Mucosa of descending colon (tissue), 3 donors: Measurements from ENCODE around the gene NEK4. TPM values are rescaled to one million over a fixed set of nuclear protein-coding genes. Genes with fewer than 3 reads are reported as not detected.
A peak's percentile ranks its signal among the peaks of the same experiment; 100 is the strongest.

ENCODE experiments used
- ATAC-seq: fragments of 200-7000 bp; cut with Tn5 transposase; one replicate; pipeline ENCODE4 v1.9.1; 2020; ENCODE audit warnings: mild to moderate bottlenecking, moderate library complexity
- DNase-seq, 3 donors: peaks; one replicate each; pipeline ENCODE4 v3.0.0-alpha.2; 2020
- H3K36me3 ChIP-seq: fragments of 200-600 bp; one replicate; pipeline ENCODE4 v1.8.0; 2021; ENCODE audit warnings: low read depth, mild to moderate bottlenecking
- H3K4me1 ChIP-seq: fragments of 200-600 bp; one replicate; pipeline ENCODE4 v1.8.0; 2021; ENCODE audit warnings: low read depth, mild to moderate bottlenecking
- H3K4me3 ChIP-seq: fragments of 200-600 bp; one replicate; pipeline ENCODE4 v1.8.0; 2021; ENCODE audit warnings: mild to moderate bottlenecking
- H3K9me3 ChIP-seq: fragments of 200-600 bp; one replicate; pipeline ENCODE4 v1.8.0; 2021; ENCODE audit warnings: mild to moderate bottlenecking
- intact Hi-C, 2 donors: fragments of 100-400 bp; cut with DNase I in 1 of 2; cut with micrococcal nuclease in 1 of 2; formaldehyde crosslinking; loops; one replicate each; pipeline versions ENCODE4 v1.11.0 to v1.11.1; 2022; cut with DNase I, micrococcal nuclease
- total RNA-seq, 3 donors: library from RNA; stranded (reverse); fragmentation: NEBNext Ultra II Directional in 2 of 3; extraction: Animal tissue kit (Norgen Biotek cat#: 25700) in 2 of 3; gene quantifications; one replicate each; pipeline versions ENCODE4 v1.2.1 to v1.2.4, GENCODE V29; 2021 to 2023
- TF ChIP-seq, protein P1 (sequence below): fragments of 200-600 bp; IDR thresholded peaks from one replicate; pipeline ENCODE4 v1.8.0; 2022; ENCODE audit warnings: antibody characterized with exemption, mild to moderate bottlenecking
- donor health status: DM: no; HTN: no; CAD: no; lungs with moderate emphysema.
- donor health status: DM: no; HTN: no; CAD: no.
- donor health status: DM: no; HTN: yes; CAD: no.

NEK4 gene
- total RNA-seq, 3 donors from 2014 or later, result 19.9 to 33.9 (median 20.2) TPM

DNA sequence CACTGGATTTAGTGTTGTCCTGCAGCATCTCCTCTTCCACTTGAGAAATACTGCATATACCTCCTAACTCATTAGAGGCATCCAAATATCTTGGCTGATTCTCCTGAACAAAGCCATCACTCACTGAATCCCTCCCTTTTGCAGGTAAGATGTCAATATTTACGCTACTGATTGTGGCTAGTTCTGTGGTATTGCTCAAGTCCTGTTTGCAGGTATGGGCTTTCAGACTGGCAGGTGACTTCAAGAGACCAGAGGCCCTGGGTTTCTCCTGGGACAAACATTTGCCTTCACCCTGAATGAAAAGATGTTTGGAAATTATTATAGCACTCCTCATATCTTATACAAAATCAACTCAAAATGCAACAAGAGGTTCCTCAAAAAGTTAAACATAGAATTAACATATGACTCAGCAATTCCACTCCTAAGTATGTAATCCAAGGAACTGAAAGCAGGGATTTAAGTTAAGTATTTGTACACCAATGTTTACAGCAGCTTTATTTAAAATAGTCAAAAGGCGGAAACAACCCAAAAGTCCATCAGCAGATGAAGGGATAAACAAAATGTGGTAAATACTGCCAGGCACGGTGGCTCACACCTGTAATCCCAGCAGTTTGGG, 18.6 kb downstream of the NEK4 start:
- Histone ChIP-seq H3K9me3 (no peaks in the 10 kb centered on the region), H3K4me1 (no peaks in the 10 kb centered on the region), H3K36me3 (peaks cover 3% of the 10 kb centered on the region), H3K4me3 (no peak overlapping the region)
- no peak for DNase-seq
- intact Hi-C loops, result no loop called here
- ATAC-seq, result no peak
- TF ChIP-seq, protein P1, sequence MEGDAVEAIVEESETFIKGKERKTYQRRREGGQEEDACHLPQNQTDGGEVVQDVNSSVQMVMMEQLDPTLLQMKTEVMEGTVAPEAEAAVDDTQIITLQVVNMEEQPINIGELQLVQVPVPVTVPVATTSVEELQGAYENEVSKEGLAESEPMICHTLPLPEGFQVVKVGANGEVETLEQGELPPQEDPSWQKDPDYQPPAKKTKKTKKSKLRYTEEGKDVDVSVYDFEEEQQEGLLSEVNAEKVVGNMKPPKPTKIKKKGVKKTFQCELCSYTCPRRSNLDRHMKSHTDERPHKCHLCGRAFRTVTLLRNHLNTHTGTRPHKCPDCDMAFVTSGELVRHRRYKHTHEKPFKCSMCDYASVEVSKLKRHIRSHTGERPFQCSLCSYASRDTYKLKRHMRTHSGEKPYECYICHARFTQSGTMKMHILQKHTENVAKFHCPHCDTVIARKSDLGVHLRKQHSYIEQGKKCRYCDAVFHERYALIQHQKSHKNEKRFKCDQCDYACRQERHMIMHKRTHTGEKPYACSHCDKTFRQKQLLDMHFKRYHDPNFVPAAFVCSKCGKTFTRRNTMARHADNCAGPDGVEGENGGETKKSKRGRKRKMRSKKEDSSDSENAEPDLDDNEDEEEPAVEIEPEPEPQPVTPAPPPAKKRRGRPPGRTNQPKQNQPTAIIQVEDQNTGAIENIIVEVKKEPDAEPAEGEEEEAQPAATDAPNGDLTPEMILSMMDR, result no peak

GRCh38 chr3:52743721-52744120, 27.0 kb downstream of the NEK4 start:
- H3K4me1 ChIP-seq, result no peaks in the 10 kb centered on the region
- DNase-seq (no peak), ATAC-seq (no peak)
- no peak overlapping the region for H3K4me3 ChIP-seq
- H3K9me3 ChIP-seq, result no peaks in the 10 kb centered on the region
- intact Hi-C loops, result loop anchor here in 1 of 2 donors (10.0 kb wide), 1 partner anchor 191 kb away; no protein-coding TSS in a partner anchor
- peaks cover 4% of the 10 kb centered on the region for H3K36me3 ChIP-seq
- TF ChIP-seq, protein P1, result no peak

- TF ChIP-seq, protein P1, result no peak
- Histone ChIP-seq H3K4me1 (no peaks in the 10 kb centered on the region), H3K9me3 (no peaks in the 10 kb centered on the region), H3K36me3 (peaks cover 4% of the 10 kb centered on the region), H3K4me3 (no peak overlapping the region)
- no peak for ATAC-seq
- intact Hi-C loops, result loop anchor here in 1 of 2 donors (10.0 kb wide), 1 partner anchor 192 kb away; no protein-coding TSS in a partner anchor
- DNase-seq, result no peak
Measured at GRCh38 chr3:52743152-52743551, 27.6 kb downstream of the NEK4 start.

DNA sequence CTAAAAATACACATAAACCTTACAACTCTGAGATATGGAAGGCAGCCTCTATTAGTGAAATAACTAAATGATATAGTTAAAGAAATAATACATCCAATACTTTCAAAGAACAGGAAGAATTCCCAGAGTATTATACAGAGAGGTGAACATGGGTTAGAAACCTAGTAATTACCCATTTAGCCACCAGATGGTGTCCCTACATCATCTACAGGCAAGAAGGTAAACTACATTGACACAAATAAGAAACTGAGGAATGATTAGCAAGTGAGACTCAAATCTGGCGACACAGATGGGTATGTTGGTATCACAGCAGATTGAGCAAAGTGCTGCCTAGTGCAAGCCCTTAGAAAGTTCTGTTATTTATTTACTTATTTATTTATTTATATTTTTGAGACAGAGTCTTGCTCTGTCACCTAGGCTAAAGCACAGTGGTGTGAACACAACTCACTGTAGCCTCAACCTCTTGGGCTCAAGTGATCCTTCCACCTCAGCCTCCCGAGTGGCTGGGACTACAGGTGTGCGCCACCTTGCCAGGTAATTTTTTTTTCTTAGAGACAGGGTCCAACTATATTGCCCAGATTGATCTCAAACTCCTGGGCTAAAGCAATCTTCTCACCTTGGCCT, 28.2 kb downstream of the NEK4 start:
- H3K4me3 ChIP-seq, result no peak overlapping the region
- TF ChIP-seq, protein P1, result no peak
- no peaks in the 10 kb centered on the region for H3K9me3 ChIP-seq
- no peaks in the 10 kb centered on the region for H3K4me1 ChIP-seq
- intact Hi-C loops, result loop anchor here in 1 of 2 donors (10.0 kb wide), 1 partner anchor 192 kb away; no protein-coding TSS in a partner anchor
- ATAC-seq (peak; percentile 36), DNase-seq (peak in 1 of 3 donors; percentile 27)
- peaks cover 4% of the 10 kb centered on the region for H3K36me3 ChIP-seq

GRCh38 chr3:52739730-52740129, 31.0 kb downstream of the NEK4 start:
- Histone ChIP-seq H3K4me1 (no peaks in the 10 kb centered on the region), H3K9me3 (no peaks in the 10 kb centered on the region), H3K4me3 (no peak overlapping the region), H3K36me3 (peaks cover 4% of the 10 kb centered on the region)
- ATAC-seq (no peak), DNase-seq (no peak)
- TF ChIP-seq, protein P1, result no peak
- intact Hi-C loops, result loop anchor here in 1 of 2 donors (10.0 kb wide), 1 partner anchor 195 kb away; no protein-coding TSS in a partner anchor
